K562 (cell line): ENCODE data around the gene ODAD3. TPM values are rescaled to one million over a fixed set of nuclear protein-coding genes. Genes with fewer than 3 reads are reported as not detected.

ENCODE experiments used
- CBX5 ChIP-seq: IDR thresholded peaks from 2 replicates; pipeline ENCODE4 v1.6.1; 2014; ENCODE audit warnings: low read depth, borderline replicate concordance
- DDX20 ChIP-seq: fragments of 450-650 bp; IDR thresholded peaks from 2 replicates; pipeline ENCODE4 v1.6.1; 2016; ENCODE audit warnings: missing genetic modification characterization, low read depth, mild to moderate bottlenecking, missing compliant biosample characterization, moderate library complexity
- E2F5 ChIP-seq: sonication (generic); formaldehyde crosslinking; IDR thresholded peaks from 2 replicates; pipeline ENCODE4 v1.8.0; 2022; ENCODE audit warnings: mild to moderate bottlenecking, missing genetic modification reagents
- ETS2 ChIP-seq: IDR thresholded peaks from 2 replicates; pipeline ENCODE4 v1.6.1; 2016; ENCODE audit warnings: borderline replicate concordance, missing genetic modification characterization, mild to moderate bottlenecking, moderate library complexity, missing compliant biosample characterization; ENCODE audit not compliant: poor library complexity, severe bottlenecking
- HES1 ChIP-seq: fragments of 450-650 bp; IDR thresholded peaks from 2 replicates; pipeline ENCODE4 v1.6.1; 2016; ENCODE audit warnings: low read depth, mild to moderate bottlenecking, moderate library complexity
- HMGXB4 ChIP-seq: sonication (generic); formaldehyde crosslinking; IDR thresholded peaks from 2 replicates; pipeline ENCODE4 v1.8.1; 2023; ENCODE audit warnings: mild to moderate bottlenecking, missing genetic modification reagents
- MXI1 ChIP-seq: IDR thresholded peaks from 2 replicates; pipeline ENCODE4 v1.6.1; 2011; ENCODE audit warnings: low read depth, mild to moderate bottlenecking, improper control_type of control experiment, low read length
- NFE2L1 ChIP-seq: fragments of 450-650 bp; IDR thresholded peaks from 2 replicates; pipeline ENCODE4 v1.6.1; 2016; ENCODE audit warnings: missing genetic modification characterization, low read depth, mild to moderate bottlenecking, missing compliant biosample characterization, moderate library complexity, borderline replicate concordance
- NFRKB ChIP-seq: fragments of 450-650 bp; IDR thresholded peaks from 2 replicates; pipeline ENCODE4 v1.6.1; 2016; ENCODE audit warnings: low read depth
- SIN3A ChIP-seq, 2 experiments: fragments of 150-350 bp in 1 of 2; IDR thresholded peaks; 2 replicates each; pipeline ENCODE4 v1.6.1; 2011 to 2016; ENCODE audit warnings: borderline replicate concordance in 2 of 2, low read depth in 2 of 2, low read length in 2 of 2, mild to moderate bottlenecking in 2 of 2, moderate library complexity in 2 of 2; ENCODE audit not compliant: control insufficient read depth in 1 of 2
- SUPT5H ChIP-seq: fragments of 450-650 bp; IDR thresholded peaks from 2 replicates; pipeline ENCODE4 v1.6.1; 2016
- TCF15 ChIP-seq: fragments of 250-450 bp; sonication (Bioruptor Pico); IDR thresholded peaks from 2 replicates; pipeline ENCODE4 v1.8.0; 2022; ENCODE audit warnings: moderate library complexity, mild to moderate bottlenecking, inconsistent platforms
- TCF3 ChIP-seq: sonication (generic); formaldehyde crosslinking; IDR thresholded peaks from 2 replicates; pipeline ENCODE4 v1.4.0; 2020; ENCODE audit warnings: mild to moderate bottlenecking, missing genetic modification reagents
- ZFP1 ChIP-seq: fragments of 450-650 bp; formaldehyde crosslinking; IDR thresholded peaks from 2 replicates; pipeline ENCODE4 v1.4.0; 2020; ENCODE audit warnings: mild to moderate bottlenecking, mixed read lengths
- ZNF444 ChIP-seq: fragments of 250-450 bp; sonication (Bioruptor Pico); IDR thresholded peaks from 2 replicates; pipeline ENCODE4 v1.4.0; 2020; ENCODE audit warnings: mild to moderate bottlenecking, moderate library complexity
- ZNF583 ChIP-seq: fragments of 250-450 bp; sonication (Bioruptor Pico); IDR thresholded peaks from 2 replicates; pipeline ENCODE4 v1.4.0; 2020
- ZNF75A ChIP-seq: fragments of 450-650 bp; formaldehyde crosslinking; IDR thresholded peaks from 2 replicates; pipeline ENCODE4 v1.4.0; 2020; ENCODE audit warnings: mild to moderate bottlenecking
- polyA plus RNA-seq, 8 experiments: library from polyadenylated mRNA; depleted of rRNA in 4 of 8; stranded (reverse) in 5 of 8; unstranded in 3 of 8; fragments of >200 nt; fragmentation: Nextera tagmentation in 2 of 8; fragmentation: Illumina TruSeq in 1 of 8; extraction: Ambion mirVana in 2 of 8; extraction: Trizol in 1 of 8; gene quantifications; 2 replicates each; pipeline versions ENCODE4 v1.2.1 to v1.2.3, GENCODE V29; 2011 to 2014; ENCODE audit warnings: inconsistent platforms in 1 of 8, missing spikeins in 1 of 8
- total RNA-seq, 7 experiments: library from RNA; depleted of rRNA in 6 of 7; stranded (reverse); fragments of >200 nt in 6 of 7; fragmentation: Illumina TruSeq in 2 of 7; extraction: Trizol in 2 of 7; gene quantifications; 2 replicates each; pipeline versions ENCODE4 v1.2.1 to v1.2.3, GENCODE V29; 2011 to 2021; ENCODE audit warnings: low replicate concordance in 1 of 7

Gene ODAD3
- total and polyA plus RNA-seq, 9 of the 15 experiments (the other 6 are each of a cell fraction or from before 2014, with no cell fraction given), result 0.07 to 0.72 (median 0.14) TPM; not detected in 2

GRCh38 chr19:11382898-11383705, 51.8 kb downstream of the ODAD3 start (continued):
- TF ChIP-seq TCF3 (CRISPR knock-in tag), result peak; percentile 61
- TF ChIP-seq MXI1, result peak; percentile 80
- no peak for TF ChIP-seq ETS2 (tag)
- TF ChIP-seq E2F5 (CRISPR knock-in tag), result no peak
- TF ChIP-seq ZNF444 (CRISPR knock-in tag), result no peak
- peak; percentile 45; the same call in 1 of the 2 replicates for TF ChIP-seq TCF15 (CRISPR knock-in tag)
- no peak for TF ChIP-seq DDX20 (tag)
- no peak for TF ChIP-seq NFRKB
- TF ChIP-seq ZNF583 (CRISPR knock-in tag), result no peak
- TF ChIP-seq ZNF75A (CRISPR knock-in tag), result no peak
- no peak for TF ChIP-seq ZFP1
- no peak for TF ChIP-seq HMGXB4
- TF ChIP-seq CBX5, result no peak
- TF ChIP-seq SUPT5H, result no peak
- TF ChIP-seq SIN3A (IDR thresholded peaks at IDR 0.05; ENCODE audit: borderline replicate concordance in 2 of 2, control insufficient read depth in 1 of 2, low read depth in 2 of 2, low read length in 2 of 2), result peak; percentile 85 to 94; a peak in 2 of 4 replicates
- TF ChIP-seq NFE2L1 (tag), result no peak
- TF ChIP-seq HES1, result peak; percentile 76; the same call in 1 of the 2 replicates
